AG04450 (cell line): ENCODE data around the gene NOP16. TPM values are rescaled to one million over a fixed set of nuclear protein-coding genes. Genes with fewer than 3 reads are reported as not detected.

Experiments used
- CTCF ChIA-PET: fragments of 300-600, 350-600 bp; formaldehyde crosslinking; extraction: SDS; loops from one replicate; lab custom pipeline; 2022; ENCODE audit warnings: antibody characterized with exemption, inconsistent platforms; lab: Charles Lee
- POLR2A ChIA-PET: fragments of 350-600 bp; formaldehyde crosslinking; extraction: SDS; loops from one replicate; lab custom pipeline; 2021; ENCODE audit warnings: antibody characterized with exemption, inconsistent platforms; lab: Yijun Ruan, JAX
- DNase-seq: peaks from one replicate; pipeline ENCODE4 v3.0.0-alpha.2; 2011; ENCODE audit warnings: low read depth, low spot score
- H3K27ac ChIP-seq: one replicate; pipeline ENCODE4 v1.5.1; 2012; ENCODE audit warnings: low read depth, low read length, control low read depth
- H3K27me3 ChIP-seq: one replicate; pipeline ENCODE4 v1.6.0; 2012; ENCODE audit warnings: low read length; ENCODE audit not compliant: control insufficient read depth, insufficient read depth
- H3K4me3 ChIP-seq: 2 replicates; pipeline ENCODE4 v1.5.1; 2011; ENCODE audit warnings: mild to moderate bottlenecking, low read depth, low read length, control low read depth
- H3K9me3 ChIP-seq: 2 replicates; pipeline ENCODE4 v1.5.1; 2012; ENCODE audit warnings: low read length; ENCODE audit not compliant: control insufficient read depth, insufficient read depth
- polyA plus RNA-seq: library from polyadenylated mRNA; depleted of rRNA; stranded (reverse); fragments of >200 nt; gene quantifications from 2 replicates; pipeline ENCODE4 v1.2.3, GENCODE V29; 2011
- TF ChIP-seq, protein P1 (sequence below): IDR thresholded peaks from 2 replicates; pipeline ENCODE4 v1.5.1; 2011; ENCODE audit warnings: low read depth, low read length, control low read depth, inconsistent platforms

NOP16 gene
- polyA plus RNA-seq, 1 experiment, result 29.3 TPM

DNA sequence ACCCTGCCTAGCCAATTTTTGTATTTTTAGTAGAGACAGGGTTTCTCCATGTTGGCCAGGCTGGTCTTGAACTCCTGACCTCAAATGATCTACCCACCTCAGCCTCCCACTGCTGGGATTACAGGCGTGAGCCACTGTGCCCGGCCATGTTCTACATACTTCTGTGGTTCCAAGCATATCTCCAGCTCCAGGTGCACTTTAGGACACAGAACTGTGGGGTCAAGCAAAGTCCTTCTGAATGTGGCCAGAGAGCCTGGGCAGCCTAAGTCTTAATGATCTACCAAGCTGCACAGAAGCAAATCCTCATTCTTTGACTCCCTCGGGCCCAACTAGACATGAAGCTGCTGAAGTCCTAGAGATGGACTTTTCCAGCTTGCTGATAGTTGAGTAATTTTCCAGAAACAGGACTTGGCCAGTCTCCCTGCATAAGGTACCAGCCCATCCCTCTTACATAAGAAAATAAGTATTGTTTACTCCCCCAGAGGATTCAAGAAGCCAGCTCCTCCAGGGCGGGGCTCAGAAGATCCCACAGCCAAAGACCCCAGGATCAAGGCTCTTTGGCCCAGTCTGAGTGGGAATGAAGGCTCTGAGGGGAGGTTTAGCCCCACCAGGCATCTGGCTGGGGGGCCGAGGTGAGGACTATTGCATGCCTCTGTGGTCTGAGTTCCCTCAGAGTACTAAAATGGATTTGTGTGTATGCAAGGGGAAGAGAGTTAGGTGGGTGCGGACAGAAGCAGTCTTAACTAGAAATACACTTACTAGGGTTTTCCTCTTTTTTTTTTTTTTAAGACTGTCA is 19.3 kb upstream of the NOP16 start:
- no peaks in the 10 kb centered on the region; the same call in 1 of the 2 replicates for H3K9me3 ChIP-seq
- ChIA-PET POLR2A (interaction anchor here (0.9 kb wide), 1 partner anchor 130 kb away, joined by 3 read pairs; the partner anchor contains the start of gene RNF44), CTCF (interaction anchor here (0.5 to 3.4 kb wide), 3 partner anchors 9 to 136 kb away, joined by 3 to 22 read pairs (median 3); partner anchors contain the start of gene FAF2)
- no peak overlapping the region for H3K4me3 ChIP-seq
- no peak overlapping the region for H3K27ac ChIP-seq
- no peaks in the 10 kb centered on the region for H3K27me3 ChIP-seq
- no peak for DNase-seq
- TF ChIP-seq, protein P1, sequence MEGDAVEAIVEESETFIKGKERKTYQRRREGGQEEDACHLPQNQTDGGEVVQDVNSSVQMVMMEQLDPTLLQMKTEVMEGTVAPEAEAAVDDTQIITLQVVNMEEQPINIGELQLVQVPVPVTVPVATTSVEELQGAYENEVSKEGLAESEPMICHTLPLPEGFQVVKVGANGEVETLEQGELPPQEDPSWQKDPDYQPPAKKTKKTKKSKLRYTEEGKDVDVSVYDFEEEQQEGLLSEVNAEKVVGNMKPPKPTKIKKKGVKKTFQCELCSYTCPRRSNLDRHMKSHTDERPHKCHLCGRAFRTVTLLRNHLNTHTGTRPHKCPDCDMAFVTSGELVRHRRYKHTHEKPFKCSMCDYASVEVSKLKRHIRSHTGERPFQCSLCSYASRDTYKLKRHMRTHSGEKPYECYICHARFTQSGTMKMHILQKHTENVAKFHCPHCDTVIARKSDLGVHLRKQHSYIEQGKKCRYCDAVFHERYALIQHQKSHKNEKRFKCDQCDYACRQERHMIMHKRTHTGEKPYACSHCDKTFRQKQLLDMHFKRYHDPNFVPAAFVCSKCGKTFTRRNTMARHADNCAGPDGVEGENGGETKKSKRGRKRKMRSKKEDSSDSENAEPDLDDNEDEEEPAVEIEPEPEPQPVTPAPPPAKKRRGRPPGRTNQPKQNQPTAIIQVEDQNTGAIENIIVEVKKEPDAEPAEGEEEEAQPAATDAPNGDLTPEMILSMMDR, result no peak

DNA sequence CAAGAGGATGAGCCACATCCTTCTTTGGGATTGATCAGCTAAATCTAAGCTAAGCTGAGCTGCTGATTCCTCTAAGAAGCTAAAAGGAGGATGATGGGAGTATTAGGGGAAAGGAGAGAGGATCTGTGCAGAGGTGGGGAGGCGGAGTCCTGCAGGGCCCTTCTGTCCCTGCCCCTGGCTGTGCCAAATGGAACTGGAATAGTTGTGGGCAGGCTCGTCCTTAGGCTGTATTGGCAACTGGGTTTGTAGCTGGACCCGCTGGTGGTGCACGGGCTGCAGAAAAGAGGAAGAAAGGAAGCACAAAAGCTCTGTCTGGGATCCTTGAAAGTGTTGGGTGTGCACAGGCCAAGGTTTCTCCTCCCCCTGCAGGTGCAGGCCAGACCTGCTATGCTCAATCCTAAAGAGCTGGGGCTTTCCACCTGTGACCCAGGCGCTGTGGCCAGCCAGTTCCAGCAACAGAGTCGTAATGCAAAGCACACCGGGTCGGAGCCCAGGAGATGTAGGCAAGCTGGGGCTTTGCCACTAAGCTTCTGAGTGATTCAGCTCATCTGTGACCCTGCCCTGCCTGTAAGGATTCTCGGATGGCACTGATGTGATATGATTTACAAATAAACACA is 18.1 kb upstream of the NOP16 start:
- Histone ChIP-seq H3K27ac (no peak overlapping the region), H3K27me3 (no peaks in the 10 kb centered on the region), H3K9me3 (no peaks in the 10 kb centered on the region; the same call in 1 of the 2 replicates), H3K4me3 (no peak overlapping the region)
- TF ChIP-seq, protein P1, result no peak
- no peak for DNase-seq
- POLR2A ChIA-PET, result interaction anchor here (0.9 to 1.1 kb wide), 2 partner anchors 41 to 131 kb away, joined by 3 read pairs; partner anchors contain the start of gene RNF44
- CTCF ChIA-PET, result interaction anchor here (2.0 kb wide), 1 partner anchor 41 kb away, joined by 10 read pairs; no protein-coding TSS in a partner anchor

DNA sequence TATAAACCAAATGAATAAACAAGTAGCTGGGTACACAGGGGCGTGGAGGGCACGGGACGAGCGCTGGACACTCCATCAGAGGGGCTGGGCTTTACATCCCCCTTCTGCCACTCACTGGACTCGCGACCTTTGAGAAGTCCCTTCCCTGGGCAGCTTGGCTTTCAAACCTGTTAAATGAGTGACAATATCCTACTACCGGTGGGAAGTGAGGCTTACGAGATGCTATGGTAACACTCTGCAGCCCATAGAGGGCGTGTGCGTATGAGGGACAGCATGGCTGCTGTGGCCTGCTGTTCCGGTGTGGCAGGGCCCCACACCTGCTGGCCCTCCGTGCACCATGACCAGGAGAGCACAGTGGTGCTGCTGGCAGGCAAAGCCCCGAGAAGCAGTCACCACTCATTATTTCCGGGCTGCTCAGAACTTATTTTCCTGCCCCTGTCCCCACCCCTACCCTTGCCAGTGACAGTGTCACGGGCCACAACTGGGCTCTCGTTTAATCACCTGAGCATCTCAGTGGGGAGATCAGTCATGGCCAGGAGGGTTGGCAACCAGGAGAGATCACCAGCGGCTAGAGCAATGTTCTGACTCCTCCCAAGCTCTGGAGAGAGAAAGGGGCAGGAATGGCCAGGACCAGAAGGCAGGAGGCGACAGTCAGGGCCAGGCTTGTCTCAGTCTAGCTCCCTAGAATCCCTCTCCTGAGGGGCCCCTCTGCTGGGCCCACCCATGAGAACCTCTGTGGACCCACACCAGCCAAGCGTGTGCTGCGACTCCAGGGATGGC is 17.4 kb upstream of the NOP16 start:
- Histone ChIP-seq H3K27me3 (no peaks in the 10 kb centered on the region), H3K27ac (no peak overlapping the region), H3K4me3 (no peak overlapping the region), H3K9me3 (no peaks in the 10 kb centered on the region; the same call in 1 of the 2 replicates)
- no peak for DNase-seq
- TF ChIP-seq, protein P1, result no peak
- POLR2A ChIA-PET, result interaction anchor here (1.1 kb wide), 1 partner anchor 42 kb away, joined by 3 read pairs; no protein-coding TSS in a partner anchor
- CTCF ChIA-PET, result interaction anchor here (0.6 to 2.0 kb wide), 2 partner anchors 26 to 42 kb away, joined by 5 to 10 read pairs; no protein-coding TSS in a partner anchor

DNA sequence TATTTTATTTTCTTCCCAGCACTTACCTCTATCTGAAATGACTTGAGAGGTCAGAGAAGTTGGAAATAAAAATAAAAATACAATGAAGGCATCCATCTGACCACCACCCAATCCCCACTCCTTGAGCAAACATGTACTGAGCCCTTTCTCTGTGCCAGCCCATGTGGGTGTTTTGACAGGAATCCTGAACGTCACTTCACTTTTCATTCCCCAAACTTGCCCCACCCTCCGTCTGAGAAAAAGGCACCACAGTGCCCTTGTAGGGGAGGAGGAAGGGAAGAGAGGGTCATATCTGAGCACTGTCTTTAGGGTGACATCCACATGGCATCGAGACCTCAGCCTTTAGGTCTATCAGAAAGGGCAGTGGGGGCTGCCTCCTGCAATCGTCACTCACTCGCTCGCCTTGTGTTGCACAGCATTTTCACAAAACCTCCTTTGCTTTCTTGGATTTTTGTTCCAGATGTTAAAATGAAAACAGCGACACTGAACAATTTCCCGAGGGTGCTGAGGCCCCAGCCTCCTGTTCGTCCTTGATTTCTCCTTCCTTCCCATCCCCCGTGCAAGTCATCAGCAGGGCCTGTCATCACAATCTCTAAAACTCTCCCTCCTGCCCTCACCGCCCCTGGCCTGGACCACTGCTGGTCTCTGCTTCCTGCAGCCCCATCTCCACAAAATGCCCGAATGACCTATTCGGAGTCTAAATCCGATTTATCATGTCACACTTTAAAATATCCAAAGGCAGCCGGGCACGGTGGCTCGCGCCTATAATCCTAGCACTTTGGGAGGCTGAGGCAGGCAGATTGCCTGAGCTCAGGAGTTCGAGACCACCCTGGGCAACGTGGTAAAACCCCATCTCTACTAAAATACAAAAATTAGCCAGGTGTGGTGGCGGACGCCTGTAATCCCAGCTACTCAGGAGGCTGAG is 13.1 kb upstream of the NOP16 start:
- no peak overlapping the region for H3K4me3 ChIP-seq
- ChIA-PET CTCF (no interaction called here), POLR2A (no interaction called here)
- DNase-seq, result no peak
- H3K27me3 ChIP-seq, result no peaks in the 10 kb centered on the region
- H3K27ac ChIP-seq, result no peak overlapping the region
- no peaks in the 10 kb centered on the region; the same call in 1 of the 2 replicates for H3K9me3 ChIP-seq
- TF ChIP-seq, protein P1, result no peak
